ENCODE measurements around the gene CHN2. TPM values are rescaled to one million over a fixed set of nuclear protein-coding genes. Genes with fewer than 3 reads are reported as not detected.

CHN2 gene
- total RNA-seq, 1 donor from 2014 or later = 36.1 TPM

- Histone ChIP-seq H3K27me3 (ENCODE audit: low read depth) (no peaks in the 10 kb centered on the region), H3K4me1 (peaks cover 16% of the 10 kb centered on the region), H3K36me3 (no peaks in the 10 kb centered on the region), H3K4me3 (no peak overlapping the region), H3K27ac (replicated peaks) (no peak overlapping the region), H3K9me3 (replicated peaks) (no peaks in the 10 kb centered on the region)
- intact Hi-C loops (cut with micrococcal nuclease) = no loop called here
- TF ChIP-seq CTCF (IDR thresholded peaks at IDR 0.05; ENCODE audit: borderline replicate concordance) = no peak
- DNase-seq = no peak
Observed at GRCh38 chr7:29173458-29173857, 21.1 kb upstream of the CHN2 start.

GRCh38 chr7:29177963-29178600 is 16.5 kb upstream of the CHN2 start:
- Histone ChIP-seq H3K9me3 (replicated peaks) (no peaks in the 10 kb centered on the region), H3K27ac (replicated peaks) (no peak overlapping the region), H3K36me3 (no peaks in the 10 kb centered on the region), H3K4me3 (no peak overlapping the region), H3K4me1 (peaks cover 9% of the 10 kb centered on the region), H3K27me3 (ENCODE audit: low read depth) (no peaks in the 10 kb centered on the region)
- peak; percentile 35 for DNase-seq
- TF ChIP-seq CTCF (IDR thresholded peaks at IDR 0.05; ENCODE audit: borderline replicate concordance) = no peak
- intact Hi-C loops (cut with micrococcal nuclease) = no loop called here

GRCh38 chr7:29179115-29179514 is 15.5 kb upstream of the CHN2 start:
- DNase-seq = no peak
- H3K27me3 ChIP-seq (ENCODE audit: low read depth) = no peaks in the 10 kb centered on the region
- H3K9me3 ChIP-seq (replicated peaks) = no peaks in the 10 kb centered on the region
- no peak for TF ChIP-seq CTCF (IDR thresholded peaks at IDR 0.05; ENCODE audit: borderline replicate concordance)
- no peak overlapping the region for H3K4me3 ChIP-seq
- peaks cover 3% of the 10 kb centered on the region for H3K4me1 ChIP-seq
- no peak overlapping the region for H3K27ac ChIP-seq (replicated peaks)
- intact Hi-C loops (cut with micrococcal nuclease) = no loop called here
- H3K36me3 ChIP-seq = no peaks in the 10 kb centered on the region

GRCh38 chr7:29184599-29184998 is 10.0 kb upstream of the CHN2 start:
- no peak for TF ChIP-seq CTCF (IDR thresholded peaks at IDR 0.05; ENCODE audit: borderline replicate concordance)
- Histone ChIP-seq H3K4me1 (peaks cover 2% of the 10 kb centered on the region), H3K36me3 (no peaks in the 10 kb centered on the region), H3K4me3 (no peak overlapping the region), H3K27me3 (ENCODE audit: low read depth) (peaks cover 6% of the 10 kb centered on the region), H3K9me3 (replicated peaks) (no peaks in the 10 kb centered on the region), H3K27ac (replicated peaks) (no peak overlapping the region)
- DNase-seq = no peak
- intact Hi-C loops (cut with micrococcal nuclease) = loop anchor here (10.0 kb wide), 1 partner anchor 220 kb away; no protein-coding TSS in a partner anchor

- Histone ChIP-seq H3K9me3 (replicated peaks) (no peaks in the 10 kb centered on the region), H3K4me3 (no peak overlapping the region), H3K27ac (replicated peaks) (no peak overlapping the region), H3K36me3 (no peaks in the 10 kb centered on the region), H3K4me1 (peaks cover 6% of the 10 kb centered on the region), H3K27me3 (ENCODE audit: low read depth) (peaks cover 10% of the 10 kb centered on the region)
- no peak for TF ChIP-seq CTCF (IDR thresholded peaks at IDR 0.05; ENCODE audit: borderline replicate concordance)
- DNase-seq = no peak
- intact Hi-C loops (cut with micrococcal nuclease) = loop anchor here (5.0 to 10.0 kb wide), 2 partner anchors 162 to 219 kb away; no protein-coding TSS in a partner anchor
Observed at GRCh38 chr7:29185613-29186012, 9.0 kb upstream of the CHN2 start.
